HG03432 (cell line): ENCODE measurements around the gene HFM1.

Experiments used
- ATAC-seq: cut with Tn5 transposase; IDR thresholded peaks from one replicate; pipeline ENCODE4 v1.9.1; 2021; ENCODE audit warnings: mild to moderate bottlenecking, moderate library complexity; ENCODE audit not compliant: unreplicated experiment

The HFM1 gene

GRCh38 chr1:91278754-91279153, 125.9 kb downstream of the HFM1 start:
- no peak for ATAC-seq

GRCh38 chr1:91273875-91274274, 130.8 kb downstream of the HFM1 start:
- ATAC-seq = no peak

GRCh38 chr1:91261655-91262054, 143.0 kb downstream of the HFM1 start:
- ATAC-seq = no peak

- no peak for ATAC-seq
Measured at GRCh38 chr1:91245435-91245834, 159.2 kb downstream of the HFM1 start.

GRCh38 chr1:91244737-91245136, 159.9 kb downstream of the HFM1 start:
- ATAC-seq = no peak

- ATAC-seq = no peak
Measured at GRCh38 chr1:91243171-91243570, 161.5 kb downstream of the HFM1 start.

- no peak for ATAC-seq
Measured at GRCh38 chr1:91234181-91234580, 170.5 kb downstream of the HFM1 start.

- no peak for ATAC-seq
Measured at GRCh38 chr1:91226741-91227140, 177.9 kb downstream of the HFM1 start.

GRCh38 chr1:91224878-91225277, 179.8 kb downstream of the HFM1 start:
- no peak for ATAC-seq

- ATAC-seq = no peak
Measured at GRCh38 chr1:91221017-91221416, 183.6 kb downstream of the HFM1 start.

- ATAC-seq = no peak
Measured at GRCh38 chr1:91217911-91218310, 186.7 kb downstream of the HFM1 start.
